ENCODE data around the gene DAZAP1.

DNA sequence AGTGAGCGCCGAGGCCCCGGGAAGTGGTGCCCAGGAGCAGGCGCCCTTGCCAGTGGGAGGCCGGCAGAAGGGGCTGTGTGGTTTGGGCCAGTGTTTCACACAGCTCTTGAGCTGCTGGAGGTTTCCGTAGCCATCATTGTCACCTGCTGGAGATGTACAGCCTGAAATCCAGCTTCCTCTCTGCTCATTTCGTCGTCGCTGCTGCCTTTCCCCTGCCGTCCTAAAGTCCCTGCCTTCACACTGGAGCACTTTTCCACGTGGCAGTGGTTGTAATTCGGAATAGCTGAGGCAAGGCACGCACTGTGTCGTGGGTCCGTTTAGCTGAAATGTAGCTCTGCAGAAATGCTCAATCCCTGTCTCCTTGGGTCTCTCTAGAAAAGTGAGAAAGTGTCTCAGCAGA is 13.2 kb downstream of the DAZAP1 start:
- TF ChIP-seq, protein P1, sequence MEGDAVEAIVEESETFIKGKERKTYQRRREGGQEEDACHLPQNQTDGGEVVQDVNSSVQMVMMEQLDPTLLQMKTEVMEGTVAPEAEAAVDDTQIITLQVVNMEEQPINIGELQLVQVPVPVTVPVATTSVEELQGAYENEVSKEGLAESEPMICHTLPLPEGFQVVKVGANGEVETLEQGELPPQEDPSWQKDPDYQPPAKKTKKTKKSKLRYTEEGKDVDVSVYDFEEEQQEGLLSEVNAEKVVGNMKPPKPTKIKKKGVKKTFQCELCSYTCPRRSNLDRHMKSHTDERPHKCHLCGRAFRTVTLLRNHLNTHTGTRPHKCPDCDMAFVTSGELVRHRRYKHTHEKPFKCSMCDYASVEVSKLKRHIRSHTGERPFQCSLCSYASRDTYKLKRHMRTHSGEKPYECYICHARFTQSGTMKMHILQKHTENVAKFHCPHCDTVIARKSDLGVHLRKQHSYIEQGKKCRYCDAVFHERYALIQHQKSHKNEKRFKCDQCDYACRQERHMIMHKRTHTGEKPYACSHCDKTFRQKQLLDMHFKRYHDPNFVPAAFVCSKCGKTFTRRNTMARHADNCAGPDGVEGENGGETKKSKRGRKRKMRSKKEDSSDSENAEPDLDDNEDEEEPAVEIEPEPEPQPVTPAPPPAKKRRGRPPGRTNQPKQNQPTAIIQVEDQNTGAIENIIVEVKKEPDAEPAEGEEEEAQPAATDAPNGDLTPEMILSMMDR (conservative IDR thresholded peaks at IDR 0.05; ENCODE audit: low read length) = no peak
- no peak for TF ChIP-seq EZH2phosphoT487 (IDR thresholded peaks at IDR 0.05; ENCODE audit: borderline replicate concordance)

Data from Loucy (cell line).